HEK293 (cell line): ENCODE results near the gene TOR1A.

ENCODE experiments used
- CTCF ChIA-PET: fragments of 350-600 bp; formaldehyde crosslinking; extraction: SDS; loops from one replicate; lab custom pipeline; 2021; ENCODE audit warnings: antibody characterized with exemption; lab: Yijun Ruan, JAX
- POLR2A ChIA-PET: fragments of 300-600 bp; formaldehyde crosslinking; extraction: SDS; loops from one replicate; lab custom pipeline; 2020; ENCODE audit warnings: antibody characterized with exemption, inconsistent platforms; lab: Yijun Ruan, JAX
- H3K27ac ChIP-seq: fragments of 200-500 bp; sonication (Bioruptor generic); 2 replicates; pipeline ENCODE4 v1.5.1; 2014; ENCODE audit warnings: low read depth, low read length, control low read depth, inconsistent platforms; ENCODE audit errors: extremely low read depth
- H3K36me3 ChIP-seq, 2 experiments: fragments of 200-500 bp in 1 of 2; sonication (Bioruptor generic) in 1 of 2; 1 replicate in 1 of 2; 2 replicates in 1 of 2; pipeline ENCODE4 v1.5.1; 2014 to 2017; ENCODE audit warnings: inconsistent platforms in 2 of 2, low read length in 2 of 2; ENCODE audit not compliant: control insufficient read depth in 2 of 2, insufficient read depth in 1 of 2
- H3K4me1 ChIP-seq: fragments of 200-500 bp; sonication (Bioruptor generic); 2 replicates; pipeline ENCODE4 v1.5.1; 2014; ENCODE audit warnings: mild to moderate bottlenecking, low read length, inconsistent platforms; ENCODE audit not compliant: control insufficient read depth, insufficient read depth
- H3K4me3 ChIP-seq: 2 replicates; pipeline ENCODE4 v1.5.1; 2011; ENCODE audit warnings: low read depth, mild to moderate bottlenecking, control low read depth, low read length, moderate library complexity
- H3K9me3 ChIP-seq: fragments of 200-500 bp; sonication (Bioruptor generic); 2 replicates; pipeline ENCODE4 v1.5.1; 2014; ENCODE audit warnings: low read depth, low read length, inconsistent platforms; ENCODE audit not compliant: control insufficient read depth, insufficient read depth
- BCL11A ChIP-seq: fragments of 450-650 bp; formaldehyde crosslinking; IDR thresholded peaks from 2 replicates; pipeline ENCODE4 v1.5.1; 2016; ENCODE audit warnings: low read depth, missing biosample characterization, missing genetic modification characterization
- CTCF ChIP-seq: fragments of 450-650 bp; formaldehyde crosslinking; IDR thresholded peaks from 2 replicates; pipeline ENCODE4 v1.5.1; 2016; ENCODE audit warnings: missing biosample characterization, missing genetic modification characterization
- GLIS1 ChIP-seq: fragments of 450-650 bp; formaldehyde crosslinking; IDR thresholded peaks from 2 replicates; pipeline ENCODE4 v1.5.1; 2016; ENCODE audit warnings: missing biosample characterization, missing genetic modification characterization
- GLIS2 ChIP-seq: fragments of 450-650 bp; formaldehyde crosslinking; IDR thresholded peaks from 2 replicates; pipeline ENCODE4 v1.5.1; 2016; ENCODE audit warnings: missing biosample characterization, missing genetic modification characterization
- KLF16 ChIP-seq: fragments of 450-650 bp; formaldehyde crosslinking; IDR thresholded peaks from 2 replicates; pipeline ENCODE4 v1.5.1; 2017; ENCODE audit warnings: missing biosample characterization, missing genetic modification characterization
- PRDM6 ChIP-seq: fragments of 450-650 bp; formaldehyde crosslinking; IDR thresholded peaks from 2 replicates; pipeline ENCODE4 v1.5.1; 2017; ENCODE audit warnings: missing biosample characterization, missing genetic modification characterization
- SP7 ChIP-seq: fragments of 450-650 bp; formaldehyde crosslinking; IDR thresholded peaks from 2 replicates; pipeline ENCODE4 v1.5.1; 2016; ENCODE audit warnings: missing biosample characterization, missing genetic modification characterization
- ZBTB44 ChIP-seq: fragments of 450-650 bp; IDR thresholded peaks from 2 replicates; pipeline ENCODE4 v1.5.1; 2018; ENCODE audit warnings: missing biosample characterization, mild to moderate bottlenecking, missing genetic modification characterization
- ZBTB7A ChIP-seq: fragments of 450-650 bp; formaldehyde crosslinking; IDR thresholded peaks from 2 replicates; pipeline ENCODE4 v1.5.1; 2016; ENCODE audit warnings: low read depth, missing biosample characterization, missing genetic modification characterization
- ZIC2 ChIP-seq: fragments of 450-650 bp; formaldehyde crosslinking; IDR thresholded peaks from 2 replicates; pipeline ENCODE4 v1.5.1; 2016; ENCODE audit warnings: missing biosample characterization, missing genetic modification characterization
- ZNF10 ChIP-seq: fragments of 450-650 bp; formaldehyde crosslinking; IDR thresholded peaks from 2 replicates; pipeline ENCODE4 v1.5.1; 2017; ENCODE audit warnings: missing biosample characterization, missing genetic modification characterization
- ZNF2 ChIP-seq: fragments of 450-650 bp; formaldehyde crosslinking; IDR thresholded peaks from 2 replicates; pipeline ENCODE4 v1.5.1; 2016; ENCODE audit warnings: missing biosample characterization, missing genetic modification characterization
- ZNF23 ChIP-seq: fragments of 450-650 bp; formaldehyde crosslinking; IDR thresholded peaks from 2 replicates; pipeline ENCODE4 v1.5.1; 2016; ENCODE audit warnings: missing biosample characterization, missing genetic modification characterization, borderline replicate concordance
- ZNF394 ChIP-seq: fragments of 450-650 bp; formaldehyde crosslinking; IDR thresholded peaks from 2 replicates; pipeline ENCODE4 v1.5.1; 2016; ENCODE audit warnings: missing biosample characterization, missing genetic modification characterization, mild to moderate bottlenecking, moderate library complexity, borderline replicate concordance
- ZNF416 ChIP-seq: fragments of 450-650 bp; formaldehyde crosslinking; IDR thresholded peaks from 2 replicates; pipeline ENCODE4 v1.5.1; 2016; ENCODE audit warnings: missing biosample characterization, missing genetic modification characterization
- ZNF596 ChIP-seq: fragments of 450-650 bp; IDR thresholded peaks from 2 replicates; pipeline ENCODE4 v1.5.0; 2018; ENCODE audit warnings: missing biosample characterization, mild to moderate bottlenecking, missing genetic modification characterization, moderate library complexity
- ZNF629 ChIP-seq: fragments of 450-650 bp; formaldehyde crosslinking; IDR thresholded peaks from 2 replicates; pipeline ENCODE4 v1.5.1; 2017; ENCODE audit warnings: missing biosample characterization, missing genetic modification characterization
- ZNF707 ChIP-seq: fragments of 450-650 bp; formaldehyde crosslinking; IDR thresholded peaks from 2 replicates; pipeline ENCODE4 v1.5.1; 2016; ENCODE audit warnings: missing biosample characterization, missing genetic modification characterization
- ZSCAN23 ChIP-seq: fragments of 450-650 bp; formaldehyde crosslinking; IDR thresholded peaks from 2 replicates; pipeline ENCODE4 v1.5.1; 2016; ENCODE audit warnings: missing biosample characterization, missing genetic modification characterization
- ZSCAN30 ChIP-seq: fragments of 450-650 bp; IDR thresholded peaks from 2 replicates; pipeline ENCODE4 v1.5.1; 2018; ENCODE audit warnings: missing biosample characterization, mild to moderate bottlenecking, missing genetic modification characterization, moderate library complexity
- ZXDB ChIP-seq: fragments of 450-650 bp; formaldehyde crosslinking; IDR thresholded peaks from 2 replicates; pipeline ENCODE4 v1.5.1; 2016; ENCODE audit warnings: missing biosample characterization, missing genetic modification characterization

The TOR1A gene

GRCh38 chr9:129776938-129777768, 46.8 kb downstream of the TOR1A start (continued):
- TF ChIP-seq ZIC2 (tag by site-specific recombination): 0 out of 2 replicates have a peak, but pooled peaks have one; percentile 67
- TF ChIP-seq ZNF10 (tag by site-specific recombination): peak; percentile 89
- peak; percentile 98 for TF ChIP-seq ZNF629 (tag by site-specific recombination)
- peak; percentile 78 for TF ChIP-seq ZXDB (tag by site-specific recombination)
- TF ChIP-seq ZSCAN30: peak; percentile 82
- peak; percentile 48; the same call in 1 of the 2 replicates for TF ChIP-seq BCL11A (tag by site-specific recombination)
- TF ChIP-seq ZNF596 (tag by site-specific recombination): 0 out of 2 replicates have a peak, but pooled peaks have one; percentile 47
- no peak for TF ChIP-seq ZNF416 (tag by site-specific recombination)
- TF ChIP-seq PRDM6 (tag by site-specific recombination): no peak
- TF ChIP-seq CTCF: no peak
- TF ChIP-seq ZBTB44 (tag by site-specific recombination): no peak
- TF ChIP-seq KLF16: peak; percentile 66; the same call in 1 of the 2 replicates
- peak; percentile 80 for TF ChIP-seq ZSCAN23 (tag by site-specific recombination)
- TF ChIP-seq ZNF707 (tag by site-specific recombination): no peak
- no peak for TF ChIP-seq ZNF2 (tag by site-specific recombination)
- TF ChIP-seq SP7 (tag by site-specific recombination): peak; percentile 85
- peak; percentile 81; the same call in 1 of the 2 replicates for TF ChIP-seq GLIS2
- TF ChIP-seq ZNF23 (tag by site-specific recombination): no peak
- no peak for TF ChIP-seq ZBTB7A (tag by site-specific recombination)

GRCh38 chr9:129776566-129776937, 47.4 kb downstream of the TOR1A start:
- Histone ChIP-seq H3K9me3 (no peaks in the 10 kb centered on the region), H3K4me3 (no peak overlapping the region), H3K36me3 (no peaks in the 10 kb centered on the region), H3K27ac (no peak overlapping the region), H3K4me1 (no peaks in the 10 kb centered on the region)
- CTCF ChIA-PET: interaction anchor here (0.5 to 4.7 kb wide), 19 partner anchors 7 to 645 kb away, joined by 3 to 57 read pairs (median 5); partner anchors contain the start of gene NTMT1
- POLR2A ChIA-PET: interaction anchor here (0.6 to 2.4 kb wide), 16 partner anchors 10 to 696 kb away, joined by 3 to 17 read pairs (median 4); partner anchors contain the start of gene PTGES
- no peak for TF ChIP-seq ZNF394 (tag by site-specific recombination)
- peak; percentile 95 for TF ChIP-seq GLIS1 (tag by site-specific recombination)
- peak; percentile 90 for TF ChIP-seq ZIC2 (tag by site-specific recombination)
